ENCODE measurements around the gene SPAG17.
A peak's percentile ranks its signal among the peaks of the same experiment; 100 is the strongest.

The SPAG17 gene

GRCh38 chr1:118185084-118185832 is at the start of gene SPAG17:
SPAG17 (minus strand) TSS chr1:118185228; CDS start chr1:118185157, 71 bp downstream.
- peaks cover 0 to 8% of the 10 kb centered on the region in 2 donors for H3K4me1 Mint-ChIP-seq
- H3K27ac Mint-ChIP-seq = no peak within 1 kb of the TSS
- peaks cover 0 to 3% of the 10 kb centered on the region in 2 donors for H3K36me3 Mint-ChIP-seq
- H3K9me3 Mint-ChIP-seq = peaks cover 4 to 9% of the 10 kb centered on the region in 2 donors
- peak in 1 of 2 donors; percentile 36 for ATAC-seq (replicated peaks)
- H3K4me3 Mint-ChIP-seq = peak within 1 kb of the TSS in 1 of 2 donors; percentile 23
- peaks cover 9 to 16% of the 10 kb centered on the region in 2 donors for H3K27me3 Mint-ChIP-seq
- no peak for DNase-seq

- Mint-ChIP-seq H3K9me3 (peaks cover 0 to 4% of the 10 kb centered on the region in 2 donors), H3K4me1 (no peaks in the 10 kb centered on the region), H3K27me3 (no peaks in the 10 kb centered on the region), H3K4me3 (no peak overlapping the region), H3K27ac (no peak overlapping the region), H3K36me3 (no peaks in the 10 kb centered on the region)
- ATAC-seq (replicated peaks) (no peak), DNase-seq (no peak)
These were observed 40.4 kb upstream of the SPAG17 start for GRCh38 chr1:118225471-118225870.

- H3K27me3 Mint-ChIP-seq = no peaks in the 10 kb centered on the region
- DNase-seq (no peak), ATAC-seq (replicated peaks) (no peak)
- H3K4me1 Mint-ChIP-seq = no peaks in the 10 kb centered on the region
- no peak overlapping the region for H3K27ac Mint-ChIP-seq
- H3K36me3 Mint-ChIP-seq = no peaks in the 10 kb centered on the region
- peaks cover 0 to 2% of the 10 kb centered on the region in 2 donors for H3K9me3 Mint-ChIP-seq
- H3K4me3 Mint-ChIP-seq = no peak overlapping the region
These were observed 38.4 kb upstream of the SPAG17 start for GRCh38 chr1:118223426-118223825.

GRCh38 chr1:118219438-118219837 is 34.4 kb upstream of the SPAG17 start:
- H3K4me3 Mint-ChIP-seq = no peak overlapping the region
- no peaks in the 10 kb centered on the region for H3K27me3 Mint-ChIP-seq
- H3K36me3 Mint-ChIP-seq = no peaks in the 10 kb centered on the region
- H3K9me3 Mint-ChIP-seq = no peaks in the 10 kb centered on the region
- H3K4me1 Mint-ChIP-seq = no peaks in the 10 kb centered on the region
- DNase-seq (no peak), ATAC-seq (replicated peaks) (no peak)
- H3K27ac Mint-ChIP-seq = no peak overlapping the region

GRCh38 chr1:118217141-118217838 is 32.3 kb upstream of the SPAG17 start:
- no peak for DNase-seq
- H3K36me3 Mint-ChIP-seq = no peaks in the 10 kb centered on the region
- no peak overlapping the region for H3K27ac Mint-ChIP-seq
- H3K27me3 Mint-ChIP-seq = no peaks in the 10 kb centered on the region
- H3K4me3 Mint-ChIP-seq = no peak overlapping the region
- no peaks in the 10 kb centered on the region for H3K9me3 Mint-ChIP-seq
- H3K4me1 Mint-ChIP-seq = no peaks in the 10 kb centered on the region
- no peak for ATAC-seq (replicated peaks)

- H3K36me3 Mint-ChIP-seq = no peaks in the 10 kb centered on the region
- H3K27ac Mint-ChIP-seq = no peak overlapping the region
- H3K9me3 Mint-ChIP-seq = no peaks in the 10 kb centered on the region
- no peaks in the 10 kb centered on the region for H3K27me3 Mint-ChIP-seq
- no peak overlapping the region for H3K4me3 Mint-ChIP-seq
- DNase-seq = no peak
- H3K4me1 Mint-ChIP-seq = no peaks in the 10 kb centered on the region
- ATAC-seq (replicated peaks) = no peak
These were observed 29.8 kb upstream of the SPAG17 start for GRCh38 chr1:118214866-118215265.

GRCh38 chr1:118210723-118211110 is 25.7 kb upstream of the SPAG17 start:
- DNase-seq (no peak), ATAC-seq (replicated peaks) (no peak)
- no peaks in the 10 kb centered on the region for H3K36me3 Mint-ChIP-seq
- no peak overlapping the region for H3K4me3 Mint-ChIP-seq
- no peaks in the 10 kb centered on the region for H3K9me3 Mint-ChIP-seq
- no peak overlapping the region for H3K27ac Mint-ChIP-seq
- no peaks in the 10 kb centered on the region for H3K27me3 Mint-ChIP-seq
- H3K4me1 Mint-ChIP-seq = no peaks in the 10 kb centered on the region

- Mint-ChIP-seq H3K4me3 (no peak overlapping the region), H3K27ac (no peak overlapping the region), H3K9me3 (no peaks in the 10 kb centered on the region), H3K27me3 (no peaks in the 10 kb centered on the region), H3K4me1 (no peaks in the 10 kb centered on the region), H3K36me3 (no peaks in the 10 kb centered on the region)
- no peak for ATAC-seq (replicated peaks)
- no peak for DNase-seq
These were observed 25.2 kb upstream of the SPAG17 start for GRCh38 chr1:118210051-118210722.

GRCh38 chr1:118209648-118210047 is 24.6 kb upstream of the SPAG17 start:
- no peaks in the 10 kb centered on the region for H3K9me3 Mint-ChIP-seq
- H3K4me3 Mint-ChIP-seq = no peak overlapping the region
- H3K27me3 Mint-ChIP-seq = no peaks in the 10 kb centered on the region
- DNase-seq = no peak
- no peaks in the 10 kb centered on the region for H3K4me1 Mint-ChIP-seq
- ATAC-seq (replicated peaks) = no peak
- H3K27ac Mint-ChIP-seq = no peak overlapping the region
- H3K36me3 Mint-ChIP-seq = no peaks in the 10 kb centered on the region

- Mint-ChIP-seq H3K27ac (no peak overlapping the region), H3K4me3 (no peak overlapping the region), H3K9me3 (peaks cover 0 to 2% of the 10 kb centered on the region in 2 donors), H3K4me1 (no peaks in the 10 kb centered on the region), H3K27me3 (no peaks in the 10 kb centered on the region), H3K36me3 (no peaks in the 10 kb centered on the region)
- no peak for ATAC-seq (replicated peaks)
- DNase-seq = no peak
These were observed 21.9 kb upstream of the SPAG17 start for GRCh38 chr1:118206966-118207365.

GRCh38 chr1:118204648-118205047 is 19.6 kb upstream of the SPAG17 start:
- H3K4me1 Mint-ChIP-seq = no peaks in the 10 kb centered on the region
- no peak overlapping the region for H3K4me3 Mint-ChIP-seq
- H3K9me3 Mint-ChIP-seq = peaks cover 0 to 2% of the 10 kb centered on the region in 2 donors
- H3K27me3 Mint-ChIP-seq = no peaks in the 10 kb centered on the region
- ATAC-seq (replicated peaks) (no peak), DNase-seq (no peak)
- H3K27ac Mint-ChIP-seq = no peak overlapping the region
- no peaks in the 10 kb centered on the region for H3K36me3 Mint-ChIP-seq

GRCh38 chr1:118204105-118204504 is 19.1 kb upstream of the SPAG17 start:
- no peak overlapping the region for H3K4me3 Mint-ChIP-seq
- H3K27ac Mint-ChIP-seq = no peak overlapping the region
- DNase-seq = no peak
- H3K4me1 Mint-ChIP-seq = no peaks in the 10 kb centered on the region
- H3K9me3 Mint-ChIP-seq = peaks cover 0 to 2% of the 10 kb centered on the region in 2 donors
- H3K36me3 Mint-ChIP-seq = no peaks in the 10 kb centered on the region
- no peaks in the 10 kb centered on the region for H3K27me3 Mint-ChIP-seq
- no peak for ATAC-seq (replicated peaks)

GRCh38 chr1:118202076-118202608 is 17.1 kb upstream of the SPAG17 start:
- ATAC-seq (replicated peaks) (no peak), DNase-seq (no peak)
- Mint-ChIP-seq H3K4me1 (no peaks in the 10 kb centered on the region), H3K36me3 (no peaks in the 10 kb centered on the region), H3K9me3 (peaks cover 0 to 2% of the 10 kb centered on the region in 2 donors), H3K27ac (no peak overlapping the region), H3K4me3 (no peak overlapping the region), H3K27me3 (no peaks in the 10 kb centered on the region)

- no peaks in the 10 kb centered on the region for H3K27me3 Mint-ChIP-seq
- H3K4me1 Mint-ChIP-seq = no peaks in the 10 kb centered on the region
- no peak for DNase-seq
- H3K9me3 Mint-ChIP-seq = peaks cover 0 to 2% of the 10 kb centered on the region in 2 donors
- no peak overlapping the region for H3K4me3 Mint-ChIP-seq
- no peak for ATAC-seq (replicated peaks)
- H3K36me3 Mint-ChIP-seq = no peaks in the 10 kb centered on the region
- H3K27ac Mint-ChIP-seq = no peak overlapping the region
These were observed 16.5 kb upstream of the SPAG17 start for GRCh38 chr1:118201524-118201923.
